ENCODE results near the gene GSS.
"Not testable (repeated sequence)": the region's sequence is repeated elsewhere in the genome, so short reads cannot be mapped to it uniquely, and the experiment has no call there.

DNA sequence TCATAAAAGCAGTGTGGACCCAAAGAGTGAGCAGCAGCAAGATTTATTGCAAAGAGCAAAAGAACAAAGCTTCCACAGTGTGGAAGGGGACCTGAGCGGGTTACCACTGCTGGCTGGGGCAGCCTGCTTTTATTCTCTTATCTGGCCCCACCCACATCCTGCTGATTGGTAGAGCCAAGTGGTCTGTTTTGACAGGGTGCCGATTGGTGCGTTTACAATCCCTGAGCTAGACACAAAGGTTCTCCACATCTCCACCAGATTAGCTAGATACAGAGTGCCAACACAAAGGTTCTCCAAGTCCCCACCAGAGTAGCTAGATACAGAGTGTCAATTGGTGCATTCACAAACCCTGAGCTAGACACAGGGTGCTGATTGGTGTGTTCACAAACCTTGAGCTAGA is 57.5 kb downstream of the GSS start:
- TF ChIP-seq POLR2A (IDR thresholded peaks at IDR 0.05), result not testable (repeated sequence)
- TF ChIP-seq, protein P1, sequence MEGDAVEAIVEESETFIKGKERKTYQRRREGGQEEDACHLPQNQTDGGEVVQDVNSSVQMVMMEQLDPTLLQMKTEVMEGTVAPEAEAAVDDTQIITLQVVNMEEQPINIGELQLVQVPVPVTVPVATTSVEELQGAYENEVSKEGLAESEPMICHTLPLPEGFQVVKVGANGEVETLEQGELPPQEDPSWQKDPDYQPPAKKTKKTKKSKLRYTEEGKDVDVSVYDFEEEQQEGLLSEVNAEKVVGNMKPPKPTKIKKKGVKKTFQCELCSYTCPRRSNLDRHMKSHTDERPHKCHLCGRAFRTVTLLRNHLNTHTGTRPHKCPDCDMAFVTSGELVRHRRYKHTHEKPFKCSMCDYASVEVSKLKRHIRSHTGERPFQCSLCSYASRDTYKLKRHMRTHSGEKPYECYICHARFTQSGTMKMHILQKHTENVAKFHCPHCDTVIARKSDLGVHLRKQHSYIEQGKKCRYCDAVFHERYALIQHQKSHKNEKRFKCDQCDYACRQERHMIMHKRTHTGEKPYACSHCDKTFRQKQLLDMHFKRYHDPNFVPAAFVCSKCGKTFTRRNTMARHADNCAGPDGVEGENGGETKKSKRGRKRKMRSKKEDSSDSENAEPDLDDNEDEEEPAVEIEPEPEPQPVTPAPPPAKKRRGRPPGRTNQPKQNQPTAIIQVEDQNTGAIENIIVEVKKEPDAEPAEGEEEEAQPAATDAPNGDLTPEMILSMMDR (IDR thresholded peaks at IDR 0.05), result not testable (repeated sequence)
